ENCODE measurements around the gene NEURL3. TPM values are rescaled to one million over a fixed set of nuclear protein-coding genes. Genes with fewer than 3 reads are reported as not detected.

The NEURL3 gene
- total and polyA plus RNA-seq, 2 experiments from 2014 or later = not detected

GRCh38 chr2:96530144-96530430 is 24.9 kb upstream of the NEURL3 start:
- no peaks in the 10 kb centered on the region for H3K36me3 ChIP-seq
- peaks cover 27% of the 10 kb centered on the region for H3K4me1 ChIP-seq (ENCODE audit: low read depth)
- no peaks in the 10 kb centered on the region for H3K27me3 ChIP-seq
- no peak overlapping the region for H3K27ac ChIP-seq
- no peak for TF ChIP-seq CTCF (IDR thresholded peaks at IDR 0.05; ENCODE audit: low read depth, low read length)
- H3K9me3 ChIP-seq (ENCODE audit: low read depth) = no peaks in the 10 kb centered on the region
- no peak for DNase-seq (ENCODE audit: low read depth in 1 of 2, low spot score in 1 of 2)
- H3K4me3 ChIP-seq = no peak overlapping the region

- Histone ChIP-seq H3K4me1 (ENCODE audit: low read depth) (peaks cover 27% of the 10 kb centered on the region), H3K27me3 (no peaks in the 10 kb centered on the region)
- DNase-seq (ENCODE audit: low read depth in 1 of 2, low spot score in 1 of 2) = no peak
These were observed 24.4 kb upstream of the NEURL3 start for GRCh38 chr2:96529376-96530143.

GRCh38 chr2:96528700-96529375 is 23.7 kb upstream of the NEURL3 start:
- TF ChIP-seq CTCF (IDR thresholded peaks at IDR 0.05; ENCODE audit: low read depth, low read length) = peak; percentile 18
- Histone ChIP-seq H3K36me3 (no peaks in the 10 kb centered on the region), H3K27me3 (peaks cover 4% of the 10 kb centered on the region), H3K4me1 (ENCODE audit: low read depth) (peaks cover 22% of the 10 kb centered on the region), H3K9me3 (ENCODE audit: low read depth) (no peaks in the 10 kb centered on the region), H3K27ac (no peak overlapping the region), H3K4me3 (no peak overlapping the region)
- DNase-seq (ENCODE audit: low read depth in 1 of 2, low spot score in 1 of 2) = peak in 1 of 2 donors; percentile 46

More at GRCh38 chr2:96529376-96530143, 24.4 kb upstream of the NEURL3 start:
- no peaks in the 10 kb centered on the region for H3K36me3 ChIP-seq
- TF ChIP-seq CTCF (IDR thresholded peaks at IDR 0.05; ENCODE audit: low read depth, low read length) = no peak
- no peak overlapping the region for H3K4me3 ChIP-seq
- H3K27ac ChIP-seq = no peak overlapping the region
- no peaks in the 10 kb centered on the region for H3K9me3 ChIP-seq (ENCODE audit: low read depth)

GRCh38 chr2:96528006-96528699 is 23.0 kb upstream of the NEURL3 start:
- no peak for TF ChIP-seq CTCF (IDR thresholded peaks at IDR 0.05; ENCODE audit: low read depth, low read length)
- Histone ChIP-seq H3K27me3 (peaks cover 4% of the 10 kb centered on the region), H3K9me3 (ENCODE audit: low read depth) (no peaks in the 10 kb centered on the region), H3K27ac (no peak overlapping the region), H3K36me3 (no peaks in the 10 kb centered on the region), H3K4me3 (no peak overlapping the region), H3K4me1 (ENCODE audit: low read depth) (peaks cover 15% of the 10 kb centered on the region)
- DNase-seq (ENCODE audit: low read depth in 1 of 2, low spot score in 1 of 2) = peak in 1 of 2 donors; percentile 67

GRCh38 chr2:96527286-96528005 is 22.3 kb upstream of the NEURL3 start:
- no peaks in the 10 kb centered on the region for H3K36me3 ChIP-seq
- H3K27me3 ChIP-seq = peaks cover 4% of the 10 kb centered on the region
- TF ChIP-seq CTCF (IDR thresholded peaks at IDR 0.05; ENCODE audit: low read depth, low read length) = peak; percentile 43
- H3K4me3 ChIP-seq = peak overlapping the region; percentile 13
- H3K4me1 ChIP-seq (ENCODE audit: low read depth) = peaks cover 11% of the 10 kb centered on the region
- H3K9me3 ChIP-seq (ENCODE audit: low read depth) = no peaks in the 10 kb centered on the region
- H3K27ac ChIP-seq = no peak overlapping the region
- DNase-seq (ENCODE audit: low read depth in 1 of 2, low spot score in 1 of 2) = peak; percentile 49 to 54
